ENCODE data around the gene PITPNM3. TPM values are rescaled to one million over a fixed set of nuclear protein-coding genes. Genes with fewer than 3 reads are reported as not detected.

Gene PITPNM3
- total RNA-seq, 1 donor from 2014 or later = 8.6 TPM

DNA sequence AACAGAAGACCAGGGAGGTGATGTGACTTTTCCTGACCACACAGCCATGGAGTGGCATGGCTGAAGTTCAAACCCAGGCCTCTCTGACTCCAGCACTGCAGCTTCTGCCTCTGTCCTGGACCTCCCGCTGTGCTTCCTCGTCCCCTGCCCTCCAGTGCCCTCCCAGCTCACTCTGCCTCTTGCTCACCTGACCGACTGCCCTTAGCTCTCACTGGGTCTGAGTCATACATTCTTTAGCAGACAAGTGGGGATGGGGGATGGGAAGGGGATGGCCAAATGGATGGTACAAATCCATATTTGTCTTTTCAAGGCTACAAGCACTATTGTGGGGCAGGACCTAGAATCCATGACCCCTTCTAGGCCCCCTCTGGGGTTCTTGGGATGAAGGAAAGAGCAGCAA, 33.0 kb downstream of the PITPNM3 start:
- Histone ChIP-seq H3K4me3 (no peak overlapping the region), H3K27ac (no peak overlapping the region), H3K36me3 (peaks cover 0 to 3% of the 10 kb centered on the region in 2 donors), H3K27me3 (no peaks in the 10 kb centered on the region), H3K4me1 (no peaks in the 10 kb centered on the region), H3K9me3 (no peaks in the 10 kb centered on the region)
- no peak for TF ChIP-seq POLR2AphosphoS5 (IDR thresholded peaks at IDR 0.05; ENCODE audit: insufficient read depth in 1 of 2, low read depth in 1 of 2)
- TF ChIP-seq, protein P1, sequence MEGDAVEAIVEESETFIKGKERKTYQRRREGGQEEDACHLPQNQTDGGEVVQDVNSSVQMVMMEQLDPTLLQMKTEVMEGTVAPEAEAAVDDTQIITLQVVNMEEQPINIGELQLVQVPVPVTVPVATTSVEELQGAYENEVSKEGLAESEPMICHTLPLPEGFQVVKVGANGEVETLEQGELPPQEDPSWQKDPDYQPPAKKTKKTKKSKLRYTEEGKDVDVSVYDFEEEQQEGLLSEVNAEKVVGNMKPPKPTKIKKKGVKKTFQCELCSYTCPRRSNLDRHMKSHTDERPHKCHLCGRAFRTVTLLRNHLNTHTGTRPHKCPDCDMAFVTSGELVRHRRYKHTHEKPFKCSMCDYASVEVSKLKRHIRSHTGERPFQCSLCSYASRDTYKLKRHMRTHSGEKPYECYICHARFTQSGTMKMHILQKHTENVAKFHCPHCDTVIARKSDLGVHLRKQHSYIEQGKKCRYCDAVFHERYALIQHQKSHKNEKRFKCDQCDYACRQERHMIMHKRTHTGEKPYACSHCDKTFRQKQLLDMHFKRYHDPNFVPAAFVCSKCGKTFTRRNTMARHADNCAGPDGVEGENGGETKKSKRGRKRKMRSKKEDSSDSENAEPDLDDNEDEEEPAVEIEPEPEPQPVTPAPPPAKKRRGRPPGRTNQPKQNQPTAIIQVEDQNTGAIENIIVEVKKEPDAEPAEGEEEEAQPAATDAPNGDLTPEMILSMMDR (IDR thresholded peaks at IDR 0.05) = no peak
- TF ChIP-seq POLR2A (IDR thresholded peaks at IDR 0.05) = no peak
- intact Hi-C loops (cut with DNase I) = no loop called here
- no peak for DNase-seq (ENCODE audit: extremely low spot score in 2 of 2)

DNA sequence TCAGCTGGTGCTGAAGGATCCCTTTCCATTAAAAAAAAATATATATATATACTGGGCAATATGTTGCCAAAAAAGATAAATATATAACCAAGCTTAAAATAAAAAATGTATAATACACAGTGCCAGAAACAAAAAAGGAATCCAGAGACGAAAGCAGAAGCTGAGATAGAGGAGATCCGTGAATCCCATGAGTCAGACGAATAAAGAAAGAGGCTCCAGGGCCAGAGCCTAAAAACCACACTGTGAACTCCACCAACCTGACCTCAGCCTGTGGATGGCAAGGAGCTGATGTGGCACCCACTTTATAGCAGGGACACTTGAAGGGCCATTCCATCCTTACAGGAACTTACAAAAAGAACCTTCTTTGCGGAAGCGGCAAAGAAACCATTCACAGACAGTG, 34.8 kb downstream of the PITPNM3 start:
- H3K9me3 ChIP-seq = no peaks in the 10 kb centered on the region
- no peak for DNase-seq (ENCODE audit: extremely low spot score in 2 of 2)
- TF ChIP-seq POLR2A (IDR thresholded peaks at IDR 0.05) (no peak), POLR2AphosphoS5 (IDR thresholded peaks at IDR 0.05; ENCODE audit: insufficient read depth in 1 of 2, low read depth in 1 of 2) (no peak)
- TF ChIP-seq, protein P1 (IDR thresholded peaks at IDR 0.05) = no peak
- H3K4me3 ChIP-seq = no peak overlapping the region
- no peak overlapping the region for H3K27ac ChIP-seq
- H3K4me1 ChIP-seq = no peaks in the 10 kb centered on the region
- intact Hi-C loops (cut with DNase I) = no loop called here
- peaks cover 0 to 3% of the 10 kb centered on the region in 2 donors for H3K36me3 ChIP-seq
- no peaks in the 10 kb centered on the region for H3K27me3 ChIP-seq

DNA sequence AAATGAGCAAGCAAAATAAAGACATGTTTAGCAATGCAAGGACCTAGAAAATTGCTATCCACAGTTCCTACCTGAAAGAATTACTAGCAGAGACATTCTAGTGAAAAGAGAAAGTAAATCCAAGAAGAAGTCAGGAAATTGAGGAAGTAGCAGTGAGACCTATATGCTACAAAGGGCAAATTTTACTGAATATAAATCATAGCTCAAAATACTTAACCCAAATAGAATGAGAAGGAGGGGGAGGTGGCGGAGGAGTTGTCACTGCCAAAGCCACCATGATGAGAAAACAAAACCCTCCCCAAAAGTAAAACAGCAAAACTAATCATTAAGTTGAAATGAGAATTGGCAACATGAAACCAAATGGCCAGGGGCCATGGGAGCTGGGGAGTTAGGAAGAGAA, 39.3 kb downstream of the PITPNM3 start:
- H3K4me3 ChIP-seq = no peak overlapping the region
- DNase-seq (ENCODE audit: extremely low spot score in 2 of 2) = no peak
- intact Hi-C loops (cut with DNase I) = no loop called here
- no peak overlapping the region for H3K27ac ChIP-seq
- no peaks in the 10 kb centered on the region for H3K4me1 ChIP-seq
- H3K9me3 ChIP-seq = no peaks in the 10 kb centered on the region
- TF ChIP-seq, protein P1 (IDR thresholded peaks at IDR 0.05) = no peak
- TF ChIP-seq POLR2AphosphoS5 (IDR thresholded peaks at IDR 0.05; ENCODE audit: insufficient read depth in 1 of 2, low read depth in 1 of 2) (no peak), POLR2A (IDR thresholded peaks at IDR 0.05) (no peak)
- H3K36me3 ChIP-seq = peaks cover 0 to 3% of the 10 kb centered on the region in 2 donors
- H3K27me3 ChIP-seq = no peaks in the 10 kb centered on the region

DNA sequence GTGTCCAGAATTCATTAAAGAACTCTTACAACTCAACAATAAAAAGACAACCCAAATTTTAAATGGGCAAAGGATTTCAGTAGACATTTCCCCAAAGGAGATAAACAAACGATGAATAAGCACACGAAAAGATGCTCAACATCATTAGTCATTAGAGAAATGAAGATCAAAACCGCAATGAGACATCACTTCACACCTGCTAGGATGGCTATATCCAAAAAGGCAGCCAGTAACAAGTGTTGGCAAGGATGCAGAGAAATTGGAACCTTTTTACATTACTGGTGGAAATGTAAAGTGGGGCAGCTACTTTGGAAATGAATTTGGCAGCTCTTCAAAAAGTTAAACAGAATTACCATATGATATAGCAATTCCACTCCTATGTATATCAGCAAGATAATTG, 42.0 kb downstream of the PITPNM3 start:
- no peaks in the 10 kb centered on the region for H3K9me3 ChIP-seq
- TF ChIP-seq POLR2A (IDR thresholded peaks at IDR 0.05) (no peak), POLR2AphosphoS5 (IDR thresholded peaks at IDR 0.05; ENCODE audit: insufficient read depth in 1 of 2, low read depth in 1 of 2) (no peak)
- TF ChIP-seq, protein P1 (IDR thresholded peaks at IDR 0.05) = no peak
- no peaks in the 10 kb centered on the region for H3K36me3 ChIP-seq
- no peaks in the 10 kb centered on the region for H3K27me3 ChIP-seq
- intact Hi-C loops (cut with DNase I) = no loop called here
- no peak overlapping the region for H3K27ac ChIP-seq
- DNase-seq (ENCODE audit: extremely low spot score in 2 of 2) = no peak
- no peak overlapping the region for H3K4me3 ChIP-seq
- H3K4me1 ChIP-seq = peaks cover 5% of the 10 kb centered on the region

DNA sequence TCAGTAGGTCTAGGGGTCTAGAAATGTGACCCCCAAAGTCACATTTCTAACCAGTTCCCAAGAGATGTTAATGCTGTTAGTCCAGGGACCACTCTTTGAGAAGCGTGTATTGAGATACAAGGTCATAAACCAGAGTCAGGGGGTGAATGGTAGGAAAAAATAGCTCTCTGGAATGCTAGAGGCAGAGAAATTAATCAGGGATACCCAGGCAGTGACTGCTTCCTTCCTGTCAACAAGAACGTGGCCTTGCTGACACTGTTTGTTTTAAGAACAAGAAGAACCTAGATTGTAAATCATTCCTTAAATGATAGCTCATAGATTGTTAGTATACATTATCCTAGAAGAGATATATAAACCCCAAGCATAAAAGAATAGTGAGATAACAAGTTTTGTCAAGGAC, 43.8 kb downstream of the PITPNM3 start:
- intact Hi-C loops (cut with DNase I) = no loop called here
- no peak overlapping the region for H3K4me3 ChIP-seq

More for the DNA sequence above, 43.8 kb downstream of the PITPNM3 start:
- Histone ChIP-seq H3K4me1 (peaks cover 23% of the 10 kb centered on the region), H3K27ac (no peak overlapping the region), H3K36me3 (no peaks in the 10 kb centered on the region), H3K27me3 (no peaks in the 10 kb centered on the region), H3K9me3 (no peaks in the 10 kb centered on the region)
- TF ChIP-seq, protein P1 (IDR thresholded peaks at IDR 0.05) = no peak
- TF ChIP-seq POLR2A (IDR thresholded peaks at IDR 0.05) (no peak), POLR2AphosphoS5 (IDR thresholded peaks at IDR 0.05; ENCODE audit: insufficient read depth in 1 of 2, low read depth in 1 of 2) (no peak)
- DNase-seq (ENCODE audit: extremely low spot score in 2 of 2) = no peak
